SK-N-SH (cell line): Measurements from ENCODE around the gene ZKSCAN5. TPM values are rescaled to one million over a fixed set of nuclear protein-coding genes. Genes with fewer than 3 reads are reported as not detected.

Experiments used
- CTCF ChIA-PET: fragments of 300-600, 350-600 bp; formaldehyde crosslinking; extraction: SDS; loops from one replicate; lab custom pipeline; 2021; lab: Yijun Ruan, JAX
- POLR2A ChIA-PET: fragments of 350-600 bp; sonication (Branson Sonifier 250); formaldehyde crosslinking; extraction: SDS; loops from one replicate; lab custom pipeline; 2020; ENCODE audit warnings: antibody characterized with exemption, inconsistent platforms; lab: Yijun Ruan, JAX
- DNase-seq: peaks from one replicate; pipeline ENCODE4 v3.0.0; 2012
- H2AFZ ChIP-seq: fragments of 200-600 bp; sonication (generic); 2 replicates; pipeline ENCODE4 v1.8.1; 2016; ENCODE audit warnings: antibody characterized with exemption, mild to moderate bottlenecking, low read depth
- H3F3A ChIP-seq: fragments of 200-600 bp; sonication (generic); replicated peaks from 2 replicates; pipeline ENCODE3; 2016; ENCODE audit warnings: antibody characterized with exemption, mild to moderate bottlenecking; ENCODE audit not compliant: insufficient read depth
- H3K27ac ChIP-seq, 2 experiments: fragments of 200-500 bp in 1 of 2; fragments of 200-600 bp in 1 of 2; sonication (Bioruptor generic) in 1 of 2; sonication (generic), shearing (Covaris generic) in 1 of 2; 2 replicates each; pipeline versions ENCODE4 v1.5.1 to v1.6.1; 2014 to 2016; ENCODE audit warnings: low read depth in 2 of 2, inconsistent platforms in 1 of 2, low read length in 1 of 2, mild to moderate bottlenecking in 1 of 2, mixed read lengths in 1 of 2
- H3K27me3 ChIP-seq: fragments of 200-600 bp; sonication (generic), shearing (Covaris generic); 2 replicates; pipeline ENCODE4 v1.6.1; 2016; ENCODE audit warnings: mixed run types; ENCODE audit not compliant: insufficient read depth
- H3K36me3 ChIP-seq, 2 experiments: fragments of 200-500 bp in 1 of 2; fragments of 200-600 bp in 1 of 2; sonication (Bioruptor generic) in 1 of 2; sonication (generic) in 1 of 2; replicated peaks in 1 of 2; 2 replicates each; pipeline versions ENCODE3 to v1.5.1; 2014 to 2016; ENCODE audit warnings: low read length in 1 of 2, mild to moderate bottlenecking in 1 of 2; ENCODE audit not compliant: insufficient read depth in 2 of 2, control insufficient read depth in 1 of 2
- H3K4me1 ChIP-seq, 2 experiments: fragments of 200-500 bp in 1 of 2; fragments of 200-600 bp in 1 of 2; sonication (Bioruptor generic) in 1 of 2; sonication (generic), shearing (Covaris generic) in 1 of 2; 2 replicates each; pipeline versions ENCODE4 v1.5.1 to v1.6.1; 2014 to 2016; ENCODE audit warnings: low read depth in 1 of 2, low read length in 1 of 2, mixed run types in 1 of 2; ENCODE audit not compliant: insufficient read depth in 2 of 2, control insufficient read depth in 1 of 2
- H3K4me2 ChIP-seq: fragments of 200-600 bp; sonication (generic), shearing (Covaris generic); 2 replicates; pipeline ENCODE4 v1.6.1; 2017; ENCODE audit warnings: mixed run types
- H3K4me3 ChIP-seq, 2 experiments: fragments of 200-500 bp in 1 of 2; fragments of 200-600 bp in 1 of 2; sonication (Bioruptor generic) in 1 of 2; sonication (generic), shearing (Covaris generic) in 1 of 2; 2 replicates each; pipeline versions ENCODE4 v1.5.1 to v1.8.1; 2014 to 2016; ENCODE audit warnings: low read depth in 2 of 2, inconsistent platforms in 1 of 2, low read length in 1 of 2, mild to moderate bottlenecking in 1 of 2, mixed read lengths in 1 of 2, moderate library complexity in 1 of 2
- H3K79me2 ChIP-seq: fragments of 200-600 bp; sonication (generic); 2 replicates; pipeline ENCODE4 v1.8.1; 2017; ENCODE audit warnings: mild to moderate bottlenecking; ENCODE audit not compliant: insufficient read depth
- H3K9ac ChIP-seq: fragments of 200-600 bp; sonication (generic); 2 replicates; pipeline ENCODE4 v1.6.1; 2017; ENCODE audit warnings: mixed run types
- H3K9me2 ChIP-seq: fragments of 200-600 bp; sonication (generic); 2 replicates; pipeline ENCODE4 v1.6.1; 2017; ENCODE audit warnings: mixed run types
- H3K9me3 ChIP-seq: fragments of 200-600 bp; sonication (generic); 2 replicates; pipeline ENCODE4 v1.6.1; 2017; ENCODE audit warnings: mixed run types, mild to moderate bottlenecking, moderate library complexity
- H4K20me1 ChIP-seq: fragments of 200-600 bp; sonication (generic); 2 replicates; pipeline ENCODE4 v1.6.1; 2017; ENCODE audit warnings: mild to moderate bottlenecking, mixed run types; ENCODE audit not compliant: insufficient read depth
- CTCF ChIP-seq: fragments of 200-600 bp; sonication (generic); IDR thresholded peaks from 2 replicates; pipeline ENCODE4 v1.6.1; 2017; ENCODE audit warnings: antibody characterized with exemption, mild to moderate bottlenecking, moderate library complexity
- EZH2phosphoT487 ChIP-seq: fragments of 200-600 bp; sonication (generic); IDR thresholded peaks from 2 replicates; pipeline ENCODE4 v1.6.1; 2017; ENCODE audit warnings: low read depth, mixed run types, mild to moderate bottlenecking, antibody characterized with exemption, moderate library complexity, borderline replicate concordance
- GABPA ChIP-seq: IDR thresholded peaks from 2 replicates; pipeline ENCODE4 v1.4.0; 2012; ENCODE audit warnings: low read depth, mild to moderate bottlenecking
- GATA2 ChIP-seq: sonication (generic); formaldehyde crosslinking; IDR thresholded peaks from 2 replicates; pipeline ENCODE4 v1.5.0; 2020; ENCODE audit warnings: mild to moderate bottlenecking, missing genetic modification reagents
- IRF3 ChIP-seq: fragments of 150-350 bp; IDR thresholded peaks from 2 replicates; pipeline ENCODE4 v1.6.1; 2016; ENCODE audit warnings: mild to moderate bottlenecking, low read depth, low read length
- POLR2AphosphoS5 ChIP-seq: IDR thresholded peaks from 2 replicates; pipeline ENCODE4 v1.6.1; 2012; ENCODE audit warnings: low read depth, low read length
- RFX5 ChIP-seq: IDR thresholded peaks from 2 replicates; pipeline ENCODE4 v1.6.1; 2012; ENCODE audit warnings: mild to moderate bottlenecking, improper control_type of control experiment, low read length
- WGBS: methylation state at CpG from one replicate; pipeline ENCODE4 v1.1.6; 2017; ENCODE audit warnings: low lambda C conversion rate; 5-methylcytosine and 5-hydroxymethylcytosine counted together
- polyA plus RNA-seq, 3 experiments: library from polyadenylated mRNA; depleted of rRNA; stranded (reverse); fragments of >200 nt; gene quantifications; 2 replicates each; pipeline ENCODE4 v1.2.3, GENCODE V29; 2012
- TF ChIP-seq, protein P1 (sequence below): fragments of 150-350 bp; IDR thresholded peaks from 2 replicates; pipeline ENCODE4 v1.6.1; 2017; ENCODE audit warnings: antibody characterized with exemption, low read length, low read depth, borderline replicate concordance

ZKSCAN5 gene
- polyA plus RNA-seq, 1 of the 3 experiments (the other 2 are of a cell fraction): 7.5 TPM

DNA sequence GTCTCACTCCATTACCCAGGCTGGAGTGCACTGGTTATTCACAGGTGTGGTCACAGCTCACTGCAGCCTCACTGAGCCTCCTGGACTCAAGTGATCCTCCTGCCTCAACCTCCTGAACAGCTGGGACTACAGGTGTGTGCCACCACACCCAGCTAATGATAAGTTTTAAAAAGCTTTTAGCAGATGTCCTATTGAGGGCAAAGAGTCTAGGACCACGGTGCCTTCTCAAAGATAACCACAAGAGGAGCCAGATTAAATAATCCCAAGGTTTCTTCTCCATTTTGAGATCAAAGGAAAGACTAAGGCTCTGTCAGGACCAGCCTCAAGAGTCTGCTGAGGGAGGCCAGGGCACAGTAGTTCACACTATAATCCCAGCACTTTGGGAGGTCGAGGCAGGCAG lies 43.2 kb upstream of the ZKSCAN5 start:
- Histone ChIP-seq H3K27ac (no peak overlapping the region), H3K4me3 (no peak overlapping the region), H3K9me2 (no peaks in the 10 kb centered on the region), H3K79me2 (peaks cover 97% of the 10 kb centered on the region), H3K27me3 (no peaks in the 10 kb centered on the region), H4K20me1 (peaks cover 53% of the 10 kb centered on the region), H3F3A (peaks cover 33% of the 10 kb centered on the region), H2AFZ (no peak overlapping the region), H3K4me1 (peaks cover 4 to 8% of the 10 kb centered on the region in 2 experiments; a peak in 2 of 4 replicates), H3K9me3 (no peaks in the 10 kb centered on the region), H3K9ac (no peak overlapping the region), H3K4me2 (no peak overlapping the region), H3K36me3 (peaks cover 42 to 57% of the 10 kb centered on the region in 2 experiments)
- WGBS: 76% methylated on average over 2 of the region's 2 CpGs
- ChIA-PET POLR2A (no interaction called here), CTCF (interaction anchor here (1.0 to 1.2 kb wide), 2 partner anchors 12 to 155 kb away, joined by 3 read pairs; no protein-coding TSS in a partner anchor)
- DNase-seq: no peak
- no peak for TF ChIP-seq GATA2 (CRISPR knock-in tag)
- TF ChIP-seq, protein P1, sequence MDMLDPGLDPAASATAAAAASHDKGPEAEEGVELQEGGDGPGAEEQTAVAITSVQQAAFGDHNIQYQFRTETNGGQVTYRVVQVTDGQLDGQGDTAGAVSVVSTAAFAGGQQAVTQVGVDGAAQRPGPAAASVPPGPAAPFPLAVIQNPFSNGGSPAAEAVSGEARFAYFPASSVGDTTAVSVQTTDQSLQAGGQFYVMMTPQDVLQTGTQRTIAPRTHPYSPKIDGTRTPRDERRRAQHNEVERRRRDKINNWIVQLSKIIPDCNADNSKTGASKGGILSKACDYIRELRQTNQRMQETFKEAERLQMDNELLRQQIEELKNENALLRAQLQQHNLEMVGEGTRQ: no peak
- no peak for TF ChIP-seq POLR2AphosphoS5
- TF ChIP-seq IRF3: no peak
- TF ChIP-seq GABPA: no peak
- TF ChIP-seq EZH2phosphoT487: no peak
- TF ChIP-seq CTCF: no peak

- peaks cover 4% of the 10 kb centered on the region for H3F3A ChIP-seq
- H3K4me3 ChIP-seq: peak overlapping the region; percentile 71 to 97
- H3K4me2 ChIP-seq: peak overlapping the region; percentile 95
- peak overlapping the region; percentile 93 for H3K9ac ChIP-seq
- H3K4me1 ChIP-seq: peaks cover 4 to 8% of the 10 kb centered on the region in 2 experiments; a peak in 2 of 4 replicates
- ChIA-PET CTCF (interaction anchor here (0.6 to 1.7 kb wide), 5 partner anchors 20 to 115 kb away, joined by 3 to 5 read pairs (median 3); no protein-coding TSS in a partner anchor), POLR2A (interaction anchor here (0.6 to 1.1 kb wide), 4 partner anchors 10 to 636 kb away, joined by 3 to 6 read pairs (median 4); partner anchors contain the start of genes AP4M1 and MCM7)
- no peak for TF ChIP-seq RFX5
- TF ChIP-seq, all 33 proteins: peak for 0
- peak overlapping the region; percentile 100 for H2AFZ ChIP-seq
- peaks cover 15 to 16% of the 10 kb centered on the region in 2 experiments for H3K36me3 ChIP-seq
- no peaks in the 10 kb centered on the region for H3K9me3 ChIP-seq
- peak overlapping the region; percentile 68 to 75 for H3K27ac ChIP-seq
- no peaks in the 10 kb centered on the region for H3K9me2 ChIP-seq
- peaks cover 16% of the 10 kb centered on the region for H4K20me1 ChIP-seq
- WGBS: 7% methylated on average over 9 of the region's 9 CpGs
- DNase-seq: no peak
- no peaks in the 10 kb centered on the region for H3K27me3 ChIP-seq
- peaks cover 62% of the 10 kb centered on the region for H3K79me2 ChIP-seq
Measured at GRCh38 chr7:99465421-99465768, 39.1 kb upstream of the ZKSCAN5 start.
